IMR-90 (cell line): ENCODE results near the gene GAMT.

Experiments used
- CEBPB ChIP-seq: IDR thresholded peaks from 2 replicates; pipeline ENCODE4 v1.6.1; 2012; ENCODE audit warnings: low read depth, low read length, improper control_type of control experiment
- CHD1 ChIP-seq: IDR thresholded peaks from 2 replicates; pipeline ENCODE4 v1.6.1; 2012; ENCODE audit warnings: low read depth, low read length, improper control_type of control experiment
- ELK1 ChIP-seq: fragments of 150-350 bp; IDR thresholded peaks from 2 replicates; pipeline ENCODE4 v1.6.1; 2016; ENCODE audit warnings: low read depth, mild to moderate bottlenecking, low read length, moderate library complexity, borderline replicate concordance
- NFE2L2 ChIP-seq: fragments of 150-350 bp; IDR thresholded peaks from 2 replicates; pipeline ENCODE4 v1.6.1; 2016; ENCODE audit warnings: low read depth, mild to moderate bottlenecking, low read length
- POLR2A ChIP-seq: IDR thresholded peaks from 2 replicates; pipeline ENCODE4 v1.6.1; 2012; ENCODE audit warnings: mild to moderate bottlenecking, low read depth, low read length
- RAD21 ChIP-seq: IDR thresholded peaks from 2 replicates; pipeline ENCODE4 v1.6.1; 2012; ENCODE audit warnings: low read length, improper control_type of control experiment
- SMC3 ChIP-seq: fragments of 150-350 bp; IDR thresholded peaks from 2 replicates; pipeline ENCODE4 v1.6.1; 2016; ENCODE audit warnings: low read depth, mild to moderate bottlenecking, antibody characterized with exemption, low read length, moderate library complexity
- USF2 ChIP-seq: fragments of 150-350 bp; IDR thresholded peaks from 2 replicates; pipeline ENCODE4 v1.6.1; 2017; ENCODE audit warnings: mild to moderate bottlenecking, antibody characterized with exemption, low read length, low read depth
- TF ChIP-seq, protein P1 (sequence below): conservative IDR thresholded peaks from 2 replicates; pipeline ENCODE4 v1.5.1; 2012; ENCODE audit warnings: mild to moderate bottlenecking, low read depth, low read length, improper control_type of control experiment

DNA sequence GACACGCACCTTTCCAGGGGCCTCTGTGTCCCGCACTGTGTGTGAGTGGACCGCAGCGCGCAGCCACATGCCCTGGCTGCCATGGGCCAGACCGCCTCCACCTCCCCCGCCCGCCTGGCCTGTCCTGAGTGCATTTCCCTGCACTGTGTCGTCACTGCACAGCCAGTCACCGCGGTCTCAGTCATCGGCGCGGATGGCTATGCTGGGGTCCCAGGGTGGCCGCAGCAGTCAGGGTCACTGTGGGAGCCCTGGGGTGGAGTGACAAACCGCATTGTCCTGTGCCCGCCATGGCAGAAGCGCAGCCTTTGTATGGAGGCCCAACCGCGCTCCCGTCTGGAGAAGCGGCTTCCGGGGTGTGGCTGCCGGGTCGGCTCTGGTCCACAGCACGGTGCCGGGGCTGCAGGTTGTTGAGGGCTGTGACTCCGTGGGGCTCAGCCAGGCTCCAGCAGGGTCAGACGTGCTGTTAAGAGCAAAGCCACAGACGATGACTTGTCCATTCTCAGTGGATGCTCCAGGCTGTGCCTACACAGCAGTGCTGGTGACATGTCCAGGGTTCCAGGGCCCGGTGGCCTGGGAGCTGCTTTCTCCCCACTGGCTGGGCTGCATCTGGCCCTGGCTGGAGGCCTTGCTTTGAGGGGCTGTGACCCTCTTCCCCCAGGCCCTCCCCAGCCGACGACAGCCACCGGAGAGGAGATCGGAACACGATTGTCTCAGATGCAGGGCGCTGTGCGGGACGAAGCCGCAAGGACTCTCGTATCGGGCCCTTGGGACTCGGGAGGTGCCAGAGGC is 24.0 kb downstream of the GAMT start:
- no peak for TF ChIP-seq RAD21
- TF ChIP-seq, protein P1, sequence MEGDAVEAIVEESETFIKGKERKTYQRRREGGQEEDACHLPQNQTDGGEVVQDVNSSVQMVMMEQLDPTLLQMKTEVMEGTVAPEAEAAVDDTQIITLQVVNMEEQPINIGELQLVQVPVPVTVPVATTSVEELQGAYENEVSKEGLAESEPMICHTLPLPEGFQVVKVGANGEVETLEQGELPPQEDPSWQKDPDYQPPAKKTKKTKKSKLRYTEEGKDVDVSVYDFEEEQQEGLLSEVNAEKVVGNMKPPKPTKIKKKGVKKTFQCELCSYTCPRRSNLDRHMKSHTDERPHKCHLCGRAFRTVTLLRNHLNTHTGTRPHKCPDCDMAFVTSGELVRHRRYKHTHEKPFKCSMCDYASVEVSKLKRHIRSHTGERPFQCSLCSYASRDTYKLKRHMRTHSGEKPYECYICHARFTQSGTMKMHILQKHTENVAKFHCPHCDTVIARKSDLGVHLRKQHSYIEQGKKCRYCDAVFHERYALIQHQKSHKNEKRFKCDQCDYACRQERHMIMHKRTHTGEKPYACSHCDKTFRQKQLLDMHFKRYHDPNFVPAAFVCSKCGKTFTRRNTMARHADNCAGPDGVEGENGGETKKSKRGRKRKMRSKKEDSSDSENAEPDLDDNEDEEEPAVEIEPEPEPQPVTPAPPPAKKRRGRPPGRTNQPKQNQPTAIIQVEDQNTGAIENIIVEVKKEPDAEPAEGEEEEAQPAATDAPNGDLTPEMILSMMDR = no peak
- TF ChIP-seq ELK1 = no peak
- no peak for TF ChIP-seq POLR2A
- no peak for TF ChIP-seq USF2
- no peak for TF ChIP-seq SMC3
- no peak for TF ChIP-seq NFE2L2
- no peak for TF ChIP-seq CEBPB
- TF ChIP-seq CHD1 = no peak
